ENCODE measurements around the gene NEK10. TPM values are rescaled to one million over a fixed set of nuclear protein-coding genes. Genes with fewer than 3 reads are reported as not detected.
"Not testable (repeated sequence)": the region's sequence is repeated elsewhere in the genome, so short reads cannot be mapped to it uniquely, and the experiment has no call there.

NEK10 gene
- total and polyA plus RNA-seq, 2 donors (not counting 3 experiments of a cell fraction or from before 2014, with no cell fraction given): 0.32 to 5.0 TPM

GRCh38 chr3:27287052-27287451, 82.1 kb downstream of the NEK10 start:
- intact Hi-C loops (cut with micrococcal nuclease): no loop called here
- no peaks in the 10 kb centered on the region for H4K20me1 ChIP-seq (replicated peaks; ENCODE audit: control insufficient read depth, extremely low read depth, insufficient read depth, low read length)
- no peaks in the 10 kb centered on the region for H3K79me2 ChIP-seq (ENCODE audit: control insufficient read depth, insufficient read depth, low read length)
- no peaks in the 10 kb centered on the region for H3K9me3 ChIP-seq (replicated peaks; ENCODE audit: control insufficient read depth, insufficient read depth, low read length)
- H3K4me1 ChIP-seq (ENCODE audit: control insufficient read depth, extremely low read depth, insufficient read depth, low read length): no peaks in the 10 kb centered on the region
- no peaks in the 10 kb centered on the region for H3K9me1 ChIP-seq (replicated peaks; ENCODE audit: control insufficient read depth, extremely low read depth, insufficient read depth, low read length)
- ChIA-PET POLR2A (no interaction called here), CTCF (interaction anchor here (0.8 to 1.0 kb wide), 2 partner anchors 8 to 152 kb away, joined by 3 read pairs; no protein-coding TSS in a partner anchor)
- H3K4me3 ChIP-seq (replicated peaks in 1 of 3; ENCODE audit: insufficient read depth in 1 of 3, low read depth in 1 of 3, low read length in 3 of 3): no peak overlapping the region
- H3K27ac ChIP-seq (ENCODE audit: insufficient read depth, low read depth, low read length): no peak overlapping the region
- H3K27me3 ChIP-seq (ENCODE audit: control insufficient read depth in 2 of 2, insufficient read depth in 2 of 2, low read length in 2 of 2): no peaks in the 10 kb centered on the region
- no peaks in the 10 kb centered on the region for H3K36me3 ChIP-seq (ENCODE audit: control insufficient read depth in 2 of 2, extremely low read depth in 1 of 2, insufficient read depth in 2 of 2, low read length in 2 of 2)
- TF ChIP-seq POLR2AphosphoS5 (IDR thresholded peaks at IDR 0.05; ENCODE audit: insufficient read depth, low read depth, low read length) (no peak), CTCF (IDR thresholded peaks at IDR 0.05; ENCODE audit: extremely low read depth in 1 of 2, insufficient read depth in 1 of 2, low read depth in 1 of 2, low read length in 2 of 2) (no peak), FOS (IDR thresholded peaks at IDR 0.05; ENCODE audit: borderline replicate concordance, insufficient read depth, low read length) (no peak), MAX (IDR thresholded peaks at IDR 0.05; ENCODE audit: insufficient read depth, insufficient read length) (no peak), JUN (IDR thresholded peaks at IDR 0.05; ENCODE audit: borderline replicate concordance, insufficient read depth, insufficient read length, low read depth) (no peak), POLR2A (IDR thresholded peaks at IDR 0.05; ENCODE audit: low read depth, low read length) (no peak), EZH2 (IDR thresholded peaks at IDR 0.05; ENCODE audit: borderline replicate concordance, low read depth, low read length, severe bottlenecking) (no peak), GATA2 (IDR thresholded peaks at IDR 0.05; ENCODE audit: insufficient read depth, insufficient read length, low read depth, low read length) (no peak), MYC (IDR thresholded peaks at IDR 0.05; ENCODE audit: low read depth, low read length) (no peak)
- H3K4me2 ChIP-seq (ENCODE audit: insufficient read depth, low read length): no peak overlapping the region
- no TSS peak for BruUV-seq (replicated peaks)
- DNase-seq (ENCODE audit: low read depth, low spot score): no peak
- no peak overlapping the region for H2AFZ ChIP-seq (ENCODE audit: low read depth, low read length)
- dilution Hi-C loops (cut with MboI; ENCODE audit: extremely low pct_ligation_motif_present, low sequenced_read_pairs): no loop called here
- no peak overlapping the region for H3K9ac ChIP-seq (replicated peaks; ENCODE audit: extremely low read depth, insufficient read depth, low read length)
- no peak for FAIRE-seq

DNA sequence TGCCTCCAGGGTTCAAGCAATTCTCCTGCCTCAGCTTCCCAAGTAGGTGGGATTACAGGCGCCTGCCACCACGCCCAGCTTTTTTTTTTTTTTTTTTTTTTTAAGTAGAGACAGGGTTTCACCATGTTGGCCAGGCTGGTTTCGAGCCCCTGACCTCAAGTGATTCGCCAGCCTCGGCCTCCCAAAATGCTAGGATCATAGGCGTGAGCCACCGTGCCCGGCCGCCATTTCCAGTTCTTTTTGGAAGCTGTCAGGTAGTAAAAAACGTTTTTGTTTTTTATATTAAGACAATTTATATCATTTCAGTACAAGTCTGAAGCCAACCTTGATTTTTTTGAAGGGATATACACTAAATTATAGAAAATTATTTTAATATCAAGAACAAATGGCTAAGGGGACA, 82.7 kb downstream of the NEK10 start:
- H3K9me3 ChIP-seq (replicated peaks; ENCODE audit: control insufficient read depth, insufficient read depth, low read length); POLR2A ChIA-PET; DNase-seq (ENCODE audit: low read depth, low spot score); H4K20me1 ChIP-seq (replicated peaks; ENCODE audit: control insufficient read depth, extremely low read depth, insufficient read depth, low read length); H3K79me2 ChIP-seq (ENCODE audit: control insufficient read depth, insufficient read depth, low read length); H3K36me3 ChIP-seq (ENCODE audit: control insufficient read depth in 2 of 2, extremely low read depth in 1 of 2, insufficient read depth in 2 of 2, low read length in 2 of 2); dilution Hi-C loops (cut with MboI; ENCODE audit: extremely low pct_ligation_motif_present, low sequenced_read_pairs); H3K9ac ChIP-seq (replicated peaks; ENCODE audit: extremely low read depth, insufficient read depth, low read length); intact Hi-C loops (cut with micrococcal nuclease); H3K4me2 ChIP-seq (ENCODE audit: insufficient read depth, low read length); BruUV-seq (replicated peaks); H3K9me1 ChIP-seq (replicated peaks; ENCODE audit: control insufficient read depth, extremely low read depth, insufficient read depth, low read length); FAIRE-seq; H3K4me3 ChIP-seq (replicated peaks in 1 of 3; ENCODE audit: insufficient read depth in 1 of 3, low read depth in 1 of 3, low read length in 3 of 3); H3K27ac ChIP-seq (ENCODE audit: insufficient read depth, low read depth, low read length); H2AFZ ChIP-seq (ENCODE audit: low read depth, low read length); H3K27me3 ChIP-seq (ENCODE audit: control insufficient read depth in 2 of 2, insufficient read depth in 2 of 2, low read length in 2 of 2); H3K4me1 ChIP-seq (ENCODE audit: control insufficient read depth, extremely low read depth, insufficient read depth, low read length): not testable (repeated sequence)
- CTCF ChIA-PET: interaction anchor here (1.0 kb wide), 1 partner anchor 152 kb away, joined by 3 read pairs; no protein-coding TSS in a partner anchor
